ACC112 (cell line): ENCODE data around the gene PLA2G15.
A peak's percentile ranks its signal among the peaks of the same experiment; 100 is the strongest.

Experiments used
- H2AFZ ChIP-seq: fragments of 200-600 bp; sonication (generic); one replicate; pipeline ENCODE4 v1.6.0; 2017; ENCODE audit warnings: antibody characterized with exemption, low read length; ENCODE audit not compliant: unreplicated experiment
- H3K27ac ChIP-seq: fragments of 200-600 bp; sonication (generic); 2 replicates; pipeline ENCODE4 v1.5.1; 2014; ENCODE audit warnings: low read depth, mild to moderate bottlenecking, antibody characterized with exemption, low read length, moderate library complexity
- H3K27me3 ChIP-seq: fragments of 200-600 bp; sonication (generic); 2 replicates; pipeline ENCODE4 v1.6.1; 2014; ENCODE audit warnings: mild to moderate bottlenecking, antibody characterized with exemption, low read length, moderate library complexity, mixed read lengths; ENCODE audit not compliant: insufficient read depth
- H3K36me3 ChIP-seq: fragments of 200-600 bp; sonication (generic); 2 replicates; pipeline ENCODE4 v1.6.1; 2016; ENCODE audit warnings: mild to moderate bottlenecking, antibody characterized with exemption, low read length, moderate library complexity, mixed read lengths; ENCODE audit not compliant: insufficient read depth
- H3K4me1 ChIP-seq: fragments of 200-600 bp; sonication (generic); one replicate; pipeline ENCODE4 v1.6.1; 2016; ENCODE audit warnings: low read length, mixed read lengths; ENCODE audit not compliant: insufficient read depth, unreplicated experiment, control insufficient read depth
- H3K4me3 ChIP-seq: fragments of 200-600 bp; sonication (generic); 2 replicates; pipeline ENCODE4 v1.5.1; 2014; ENCODE audit warnings: mild to moderate bottlenecking, low read depth, low read length
- H3K79me2 ChIP-seq: fragments of 200-600 bp; sonication (generic); one replicate; pipeline ENCODE4 v1.6.0; 2016; ENCODE audit warnings: low read length; ENCODE audit not compliant: control insufficient read depth, unreplicated experiment, insufficient read depth

The PLA2G15 gene

DNA sequence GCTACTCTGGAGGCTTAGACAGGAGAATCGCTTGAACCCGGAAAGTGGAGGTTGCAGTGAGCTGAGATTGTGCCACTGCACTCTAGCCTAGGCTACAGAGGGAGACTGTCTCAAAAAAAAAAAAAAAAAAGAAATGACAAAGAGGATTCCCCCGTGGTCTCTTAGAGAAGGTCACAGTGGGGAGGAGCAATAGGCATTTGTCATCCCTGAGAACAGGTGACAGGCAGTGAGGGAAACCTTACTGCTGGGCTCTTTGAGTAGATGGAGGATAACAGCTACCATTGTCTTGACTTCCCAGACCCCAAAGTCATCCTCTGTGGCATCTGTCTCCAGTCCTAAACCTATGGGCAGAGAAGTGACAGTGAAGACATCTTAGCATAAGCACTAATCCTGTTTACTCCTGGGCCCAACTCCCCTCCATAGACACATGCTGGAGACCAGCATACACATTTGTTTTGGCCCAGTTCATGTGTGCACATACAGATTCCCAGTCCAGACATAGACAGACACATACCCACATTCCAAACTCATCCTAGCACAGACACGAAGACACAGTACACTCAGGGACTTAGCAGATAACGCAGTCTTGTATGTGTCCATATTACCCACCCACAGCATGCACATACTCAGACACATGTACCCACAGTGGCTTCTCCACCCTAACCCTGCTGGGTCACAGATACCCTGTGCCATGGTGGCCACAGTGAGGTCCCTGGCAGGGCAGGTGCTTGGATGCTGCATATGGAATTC, 11.9 kb upstream of the PLA2G15 start:
- no peak overlapping the region for H2AFZ ChIP-seq
- H3K36me3 ChIP-seq = no peaks in the 10 kb centered on the region
- no peaks in the 10 kb centered on the region for H3K27me3 ChIP-seq
- peaks cover 14% of the 10 kb centered on the region for H3K4me1 ChIP-seq
- H3K79me2 ChIP-seq = no peaks in the 10 kb centered on the region
- no peak overlapping the region for H3K27ac ChIP-seq
- H3K4me3 ChIP-seq = no peak overlapping the region

DNA sequence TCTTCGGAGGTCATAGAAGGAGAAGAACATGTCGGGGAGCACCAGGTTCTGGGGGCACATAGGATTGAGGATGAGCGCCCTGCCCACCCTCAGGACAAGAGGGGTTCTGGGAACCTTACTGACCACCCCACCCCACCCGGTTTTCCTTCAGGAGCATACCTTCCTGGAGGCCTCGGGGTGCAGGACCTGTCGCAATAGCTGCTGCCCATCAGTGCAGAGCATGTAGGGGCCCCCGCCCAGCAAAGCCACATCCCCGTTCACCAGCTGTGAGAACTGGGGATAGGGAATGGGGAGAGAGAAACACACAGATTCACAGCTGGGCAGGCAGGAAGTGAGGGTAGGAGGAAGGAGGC, 11.4 kb upstream of the PLA2G15 start:
- H3K79me2 ChIP-seq = no peaks in the 10 kb centered on the region
- no peak overlapping the region for H3K27ac ChIP-seq

DNA sequence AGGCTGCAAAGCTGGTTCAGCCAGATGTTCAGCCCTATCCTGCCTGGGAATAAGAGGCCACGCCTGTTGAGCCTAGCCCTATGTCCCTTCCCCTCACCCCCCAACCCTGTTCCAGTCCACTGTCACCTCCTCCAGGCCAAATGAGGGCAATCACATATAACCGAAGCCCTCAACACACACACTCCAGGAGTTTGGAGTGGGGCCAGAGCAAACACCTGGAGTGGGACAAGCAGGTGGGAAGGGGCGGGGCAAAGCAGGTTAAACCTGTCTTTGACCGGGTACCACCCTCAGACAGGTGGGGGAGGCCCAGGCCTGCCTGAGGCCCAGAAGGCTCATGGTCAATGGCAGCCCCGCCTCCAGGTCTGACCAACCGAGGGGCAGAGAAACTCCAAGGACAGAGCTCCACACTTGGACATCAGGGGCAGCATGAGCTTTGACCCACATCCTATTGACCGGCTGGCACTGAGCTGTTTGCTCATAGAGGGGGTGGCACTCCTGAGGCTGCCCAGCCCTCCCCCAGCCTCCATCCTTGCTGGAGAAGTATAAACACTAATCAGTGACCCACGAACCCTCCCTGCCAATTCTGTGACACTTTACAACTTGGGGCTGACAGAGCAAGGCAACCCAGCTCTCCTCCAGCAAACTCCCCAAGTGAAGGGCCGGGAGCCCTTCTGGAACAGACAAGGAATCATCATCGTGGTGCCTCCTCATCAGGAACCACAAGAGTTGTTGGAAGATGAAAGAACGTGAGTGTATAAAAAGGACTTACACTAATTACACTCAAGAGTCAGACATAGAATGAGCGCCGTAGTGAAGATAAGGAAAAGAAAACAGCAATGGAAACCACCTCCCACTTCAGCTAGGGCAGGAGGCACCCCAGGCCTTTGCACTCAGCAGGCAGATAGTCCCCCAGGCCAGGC, 10.7 kb upstream of the PLA2G15 start:
- no peaks in the 10 kb centered on the region for H3K79me2 ChIP-seq
- no peak overlapping the region for H3K4me3 ChIP-seq
- no peak overlapping the region for H2AFZ ChIP-seq
- no peak overlapping the region for H3K27ac ChIP-seq
- H3K4me1 ChIP-seq = peaks cover 14% of the 10 kb centered on the region
- H3K36me3 ChIP-seq = no peaks in the 10 kb centered on the region
- H3K27me3 ChIP-seq = no peaks in the 10 kb centered on the region

More for the DNA sequence above, 11.4 kb upstream of the PLA2G15 start:
- no peaks in the 10 kb centered on the region for H3K36me3 ChIP-seq
- no peak overlapping the region for H2AFZ ChIP-seq
- no peaks in the 10 kb centered on the region for H3K27me3 ChIP-seq
- no peak overlapping the region for H3K4me3 ChIP-seq
- peaks cover 18% of the 10 kb centered on the region for H3K4me1 ChIP-seq

DNA sequence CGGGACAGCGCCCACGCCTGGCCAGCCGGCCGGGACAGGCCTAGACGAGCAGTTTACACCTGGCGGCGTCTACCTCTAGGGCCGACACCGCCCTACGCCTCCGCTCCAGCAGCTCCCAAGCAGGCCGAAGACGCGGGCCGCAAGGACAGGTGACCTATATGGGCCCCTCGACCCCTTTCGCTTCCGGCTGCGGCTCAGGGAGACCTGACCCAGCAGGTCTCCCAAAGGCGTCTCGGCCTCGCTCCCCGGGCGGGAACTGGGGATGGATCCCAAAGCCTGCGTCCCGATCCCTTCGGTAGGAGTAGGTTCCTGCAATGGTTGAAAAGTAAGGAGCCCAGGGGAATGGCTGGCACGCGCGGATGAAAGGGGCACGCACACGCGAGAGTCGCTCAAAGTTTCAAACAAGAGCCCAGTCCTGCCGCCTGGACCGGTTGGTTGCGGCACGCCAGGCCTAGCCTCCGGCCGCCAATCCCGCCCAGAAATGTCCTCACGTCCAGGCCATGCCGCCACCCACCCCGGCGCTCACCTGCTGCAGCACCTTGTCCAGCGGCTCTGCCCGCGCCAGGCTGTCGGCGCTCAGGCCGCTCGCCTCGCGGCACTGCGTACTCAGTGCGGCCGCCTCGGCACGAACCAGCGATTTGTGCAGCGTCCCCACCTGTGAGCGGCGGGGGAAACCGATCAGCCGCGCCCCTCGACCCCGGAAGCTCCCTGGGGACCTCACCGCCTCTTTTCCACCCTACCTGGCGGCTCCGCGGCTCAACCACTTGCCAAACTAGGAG, 9.9 kb upstream of the PLA2G15 start:
- H2AFZ ChIP-seq = no peak overlapping the region
- no peaks in the 10 kb centered on the region for H3K79me2 ChIP-seq
- H3K36me3 ChIP-seq = no peaks in the 10 kb centered on the region
- H3K4me1 ChIP-seq = peaks cover 14% of the 10 kb centered on the region
- H3K27ac ChIP-seq = no peak overlapping the region
- H3K27me3 ChIP-seq = no peaks in the 10 kb centered on the region
- no peak overlapping the region for H3K4me3 ChIP-seq

DNA sequence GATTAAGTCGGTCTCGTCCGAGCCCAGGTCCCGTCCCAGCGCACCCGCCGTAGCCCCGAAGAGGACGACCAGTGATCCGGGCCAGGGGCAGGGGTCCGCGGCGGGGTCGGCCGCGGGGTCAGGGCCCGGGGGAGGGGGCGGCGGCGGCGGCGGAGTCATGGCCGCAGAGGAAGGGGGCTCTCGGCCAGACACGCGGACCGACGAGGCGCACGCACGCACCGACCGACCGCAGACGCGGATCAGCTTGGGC, 9.4 kb upstream of the PLA2G15 start, which contains the start of gene ESRP2:
TSS of gene ESRP2 (minus strand) at position 241 of the 250 bp plus-strand sequence. CDS start at position 159, 82 bp downstream.
- Histone ChIP-seq H3K4me1 (peaks cover 14% of the 10 kb centered on the region), H3K4me3 (peak within 1 kb of the TSS; percentile 70), H3K27me3 (no peaks in the 10 kb centered on the region), H3K27ac (peak within 1 kb of the TSS; percentile 75), H3K79me2 (no peaks in the 10 kb centered on the region), H3K36me3 (no peaks in the 10 kb centered on the region), H2AFZ (peak within 1 kb of the TSS; percentile 70)

DNA sequence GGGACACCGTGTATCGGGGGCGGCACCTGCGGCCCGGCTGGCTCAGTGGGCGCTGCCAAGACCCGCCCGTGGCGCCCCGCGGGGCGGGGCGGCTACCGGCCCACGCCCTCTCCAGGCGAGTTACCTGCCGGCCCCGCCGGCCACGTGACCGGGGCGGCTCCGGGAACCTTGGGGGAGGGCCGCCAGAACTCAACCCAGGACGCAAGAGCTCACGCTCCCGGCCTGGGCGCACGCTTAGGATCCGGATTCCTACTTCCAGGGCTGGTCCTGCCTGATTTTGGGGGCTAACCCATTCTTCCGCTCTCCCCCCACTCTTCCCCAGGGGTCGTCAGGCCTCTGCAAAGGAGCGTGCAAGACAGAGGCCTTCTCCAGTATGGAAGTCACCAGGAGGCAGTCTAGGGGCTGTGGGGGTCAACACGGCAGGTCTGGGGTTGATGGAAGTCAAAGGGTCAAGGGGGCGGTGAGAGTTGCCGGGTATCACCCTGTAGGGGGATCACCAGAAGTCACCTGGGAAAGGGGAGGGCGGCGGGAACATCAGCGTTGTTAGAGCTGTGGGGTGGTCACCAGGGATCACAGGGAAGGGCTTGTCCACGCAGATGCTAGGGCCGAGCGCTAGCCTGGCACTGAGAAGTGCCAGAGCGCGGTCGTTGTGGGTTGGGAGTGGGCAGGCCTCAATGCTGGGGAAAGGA, 8.9 kb upstream of the PLA2G15 start:
- no peaks in the 10 kb centered on the region for H3K36me3 ChIP-seq
- no peak overlapping the region for H2AFZ ChIP-seq
- peaks cover 14% of the 10 kb centered on the region for H3K4me1 ChIP-seq
- H3K4me3 ChIP-seq = peak overlapping the region; percentile 70
- H3K27me3 ChIP-seq = no peaks in the 10 kb centered on the region
- no peaks in the 10 kb centered on the region for H3K79me2 ChIP-seq
- H3K27ac ChIP-seq = peak overlapping the region; percentile 75; the same call in 1 of the 2 replicates

DNA sequence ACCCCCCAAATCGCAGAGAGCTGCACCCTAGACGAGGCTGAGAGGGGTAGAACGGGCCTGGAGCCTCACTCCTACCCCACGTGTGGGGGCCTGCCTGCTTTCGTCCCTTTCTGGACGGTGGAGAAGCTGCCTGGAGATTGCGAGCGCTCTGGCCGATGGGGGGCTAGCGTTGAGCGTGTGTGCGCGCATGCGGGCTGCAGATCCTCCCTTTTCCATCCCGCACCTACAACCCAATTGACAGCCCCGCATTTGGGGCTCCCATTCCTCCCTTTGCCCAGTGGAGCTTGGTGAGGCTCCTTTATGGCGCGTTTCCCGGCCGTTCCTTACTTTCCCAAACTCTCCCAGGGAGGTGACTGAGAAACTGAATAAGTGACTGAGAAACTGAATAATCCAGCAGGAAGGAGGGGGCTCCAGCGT, 8.3 kb upstream of the PLA2G15 start:
- H3K27me3 ChIP-seq = no peaks in the 10 kb centered on the region
- no peaks in the 10 kb centered on the region for H3K79me2 ChIP-seq
- H2AFZ ChIP-seq = peak overlapping the region; percentile 70
- H3K4me3 ChIP-seq = peak overlapping the region; percentile 70
- H3K27ac ChIP-seq = peak overlapping the region; percentile 75
- H3K4me1 ChIP-seq = peaks cover 14% of the 10 kb centered on the region
- H3K36me3 ChIP-seq = no peaks in the 10 kb centered on the region

DNA sequence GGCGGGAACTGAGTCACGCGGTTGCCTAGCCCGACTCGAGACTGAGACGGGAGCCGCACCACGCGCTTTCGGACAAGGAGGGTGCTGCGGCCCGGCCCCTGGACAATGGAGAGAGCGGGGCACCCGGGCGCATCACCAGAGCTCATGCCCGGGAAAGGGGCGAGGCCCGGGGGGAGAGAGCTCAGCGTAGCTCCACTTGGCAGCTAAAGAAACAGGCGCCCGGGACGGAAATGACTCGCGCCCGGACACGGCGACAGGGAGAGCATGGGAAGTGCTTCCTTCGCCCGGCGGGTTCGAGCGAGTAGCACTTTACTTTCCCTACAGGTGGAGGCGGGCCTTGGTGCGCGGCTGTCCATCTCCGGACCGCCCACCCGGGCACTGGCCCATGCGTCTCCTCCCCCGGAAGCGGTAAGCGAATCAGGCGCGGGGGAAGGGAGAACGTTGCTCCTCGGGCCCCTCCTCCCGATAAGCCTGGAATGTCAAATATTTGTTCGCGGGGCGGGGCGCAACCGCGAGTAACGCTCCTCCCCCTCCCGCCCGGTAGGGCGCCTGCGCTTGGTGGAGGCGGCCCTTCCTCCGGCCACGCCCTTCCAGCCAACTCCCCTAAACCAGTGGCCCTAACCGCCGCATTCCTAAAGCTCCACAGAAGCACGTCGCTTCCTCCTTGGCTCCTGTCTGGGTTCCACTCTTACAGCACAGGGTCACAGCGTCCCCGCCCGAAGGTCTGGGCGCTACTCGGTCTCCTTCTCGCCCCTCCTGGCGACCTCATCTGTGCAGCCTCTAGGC, 7.7 kb upstream of the PLA2G15 start:
- Histone ChIP-seq H3K36me3 (no peaks in the 10 kb centered on the region), H3K27ac (peak overlapping the region; percentile 77), H3K4me1 (peaks cover 14% of the 10 kb centered on the region), H3K4me3 (peak overlapping the region; percentile 75), H3K27me3 (no peaks in the 10 kb centered on the region), H3K79me2 (no peaks in the 10 kb centered on the region), H2AFZ (peak overlapping the region; percentile 70)

DNA sequence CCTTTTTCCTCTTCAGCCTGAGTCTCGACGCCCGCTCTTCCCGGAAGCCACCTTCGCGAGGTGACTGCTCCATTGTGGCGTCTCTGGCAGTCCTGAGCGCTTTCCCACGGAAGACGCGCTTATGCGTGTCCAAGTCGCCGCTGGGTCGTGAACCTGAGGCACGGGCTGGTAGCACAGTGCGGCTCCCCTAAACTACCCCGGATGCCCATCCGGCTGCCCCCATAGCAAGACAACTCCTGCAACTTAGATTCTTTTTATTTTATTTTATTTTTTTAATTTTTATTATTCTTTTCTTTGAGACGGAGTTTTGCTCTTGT, 7.2 kb upstream of the PLA2G15 start:
- Histone ChIP-seq H3K4me1 (peaks cover 14% of the 10 kb centered on the region), H3K79me2 (no peaks in the 10 kb centered on the region), H3K27ac (peak overlapping the region; percentile 77), H2AFZ (peak overlapping the region; percentile 67), H3K27me3 (no peaks in the 10 kb centered on the region), H3K36me3 (no peaks in the 10 kb centered on the region), H3K4me3 (peak overlapping the region; percentile 75)
